ENCODE results near the gene TFB2M.

- TF ChIP-seq CTCF (IDR thresholded peaks at IDR 0.05) (no peak), POLR2A (IDR thresholded peaks at IDR 0.05) (no peak)
These were observed 42.7 kb upstream of the TFB2M start for GRCh38 chr1:246608616-246609376.
